Measurements from ENCODE around the gene ZNF526.

Gene ZNF526, protein sequence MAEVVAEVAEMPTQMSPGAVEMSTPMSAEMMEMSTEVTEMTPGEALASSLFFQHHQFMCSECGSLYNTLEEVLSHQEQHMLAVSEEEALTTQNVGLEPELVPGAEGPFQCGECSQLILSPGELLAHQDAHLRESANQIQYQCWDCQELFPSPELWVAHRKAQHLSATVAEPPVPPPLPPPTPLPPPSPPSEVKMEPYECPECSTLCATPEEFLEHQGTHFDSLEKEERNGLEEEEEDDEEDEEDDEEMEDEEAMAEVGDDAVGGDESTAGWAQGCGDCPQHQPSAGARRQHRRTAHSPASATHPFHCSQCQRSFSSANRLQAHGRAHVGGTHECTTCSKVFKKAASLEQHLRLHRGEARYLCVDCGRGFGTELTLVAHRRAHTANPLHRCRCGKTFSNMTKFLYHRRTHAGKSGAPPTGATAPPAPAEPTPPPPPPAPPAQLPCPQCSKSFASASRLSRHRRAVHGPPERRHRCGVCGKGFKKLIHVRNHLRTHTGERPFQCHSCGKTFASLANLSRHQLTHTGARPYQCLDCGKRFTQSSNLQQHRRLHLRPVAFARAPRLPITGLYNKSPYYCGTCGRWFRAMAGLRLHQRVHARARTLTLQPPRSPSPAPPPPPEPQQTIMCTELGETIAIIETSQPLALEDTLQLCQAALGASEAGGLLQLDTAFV

DNA sequence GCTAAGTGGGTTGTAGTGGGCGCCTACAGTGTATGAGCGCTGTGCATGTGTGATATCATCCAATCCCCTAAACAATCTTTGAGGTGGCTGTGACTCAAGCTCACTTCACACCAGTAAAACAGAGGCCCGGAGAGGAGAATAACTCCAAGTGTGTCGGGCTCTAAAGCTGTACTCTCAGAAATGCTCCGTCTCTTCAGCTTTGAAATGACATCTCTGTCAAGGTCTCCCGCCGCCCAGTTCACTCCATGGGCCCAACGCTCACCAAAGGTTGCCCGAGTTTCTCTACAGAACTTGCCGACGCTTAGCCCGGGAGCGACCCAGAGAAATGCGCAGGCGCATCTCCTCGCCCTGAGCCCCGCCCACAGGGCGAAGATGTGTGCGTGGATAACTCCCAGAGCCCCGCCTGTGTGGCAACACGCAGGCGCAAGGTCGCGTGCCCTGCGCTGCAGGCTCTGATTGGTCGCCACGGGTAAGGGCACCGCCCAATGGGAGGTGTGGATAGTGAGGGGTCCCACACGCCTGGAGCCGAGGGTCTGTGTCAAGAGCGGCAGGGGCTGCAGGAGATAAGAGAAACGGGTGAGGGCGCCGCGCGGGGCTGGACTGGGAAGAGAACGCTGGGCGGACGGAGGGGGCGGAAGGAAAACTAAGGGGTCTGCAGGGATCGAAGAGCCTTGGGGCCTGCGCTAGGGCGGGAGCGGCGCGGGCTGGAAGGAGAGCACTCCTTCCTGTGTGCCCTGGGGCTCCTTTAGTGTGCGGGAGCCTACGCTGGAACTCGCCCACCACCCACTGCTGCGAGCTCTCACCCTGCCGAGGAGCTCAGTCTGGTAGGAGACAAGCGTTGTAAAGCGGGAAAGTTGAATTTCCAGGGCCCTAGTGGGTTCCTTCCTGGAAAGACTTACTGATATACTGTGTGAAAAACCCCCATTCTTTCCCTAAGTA lies at the start of gene ZNF526:
Gene ZNF526, plus strand, starts transcription at position 501 of the 939 bp plus-strand sequence. CDS start 4,092 bp downstream, outside the sequence.
- Histone ChIP-seq H3K4me1 (peaks cover 50% of the 10 kb centered on the region), H3K4me2 (peak within 1 kb of the TSS; percentile 95), H3K9ac (peak within 1 kb of the TSS; percentile 89), H3K36me3 (peaks cover 35% of the 10 kb centered on the region), H3K4me3 (peak within 1 kb of the TSS; percentile 77), H4K20me1 (peaks cover 66% of the 10 kb centered on the region), H3K27me3 (no peaks in the 10 kb centered on the region), H3K9me3 (no peaks in the 10 kb centered on the region), H3K27ac (peak within 1 kb of the TSS; percentile 78)
- no peak for TF ChIP-seq Cebpa-rat (IDR thresholded peaks at IDR 0.05)

GRCh38 chr19:42170715-42171114 lies 49.4 kb upstream of the ZNF526 start:
- H3K36me3 ChIP-seq, result no peaks in the 10 kb centered on the region
- no peak overlapping the region for H3K4me2 ChIP-seq
- TF ChIP-seq Cebpa-rat (IDR thresholded peaks at IDR 0.05), result no peak
- H3K27ac ChIP-seq, result no peak overlapping the region
- peaks cover 29% of the 10 kb centered on the region for H3K27me3 ChIP-seq
- peaks cover 26% of the 10 kb centered on the region for H4K20me1 ChIP-seq
- no peaks in the 10 kb centered on the region for H3K9me3 ChIP-seq
- no peak overlapping the region for H3K9ac ChIP-seq
- no peaks in the 10 kb centered on the region for H3K4me1 ChIP-seq
- no peak overlapping the region for H3K4me3 ChIP-seq

DNA sequence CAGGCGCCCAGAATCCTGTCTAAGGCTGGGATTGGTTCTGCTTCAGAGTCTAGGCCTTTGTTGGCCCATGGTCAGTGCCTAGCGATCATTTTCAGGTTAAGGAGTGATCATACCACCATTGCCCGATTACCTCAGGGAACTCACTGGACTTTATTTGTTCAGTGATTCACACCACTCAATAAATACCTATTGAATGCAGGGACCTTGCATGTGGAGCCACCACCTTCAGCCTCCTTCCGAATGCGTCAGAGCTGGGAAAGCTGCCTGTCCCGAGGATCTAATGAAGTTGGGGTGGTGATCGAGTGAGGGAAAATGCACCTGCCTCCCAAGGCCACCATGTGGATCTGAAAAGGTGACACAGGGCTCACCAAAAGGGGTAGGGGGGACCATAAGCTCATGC lies 47.9 kb upstream of the ZNF526 start:
- Histone ChIP-seq H3K4me2 (no peak overlapping the region), H3K9ac (no peak overlapping the region), H3K4me1 (peaks cover 11% of the 10 kb centered on the region), H3K36me3 (no peaks in the 10 kb centered on the region), H3K27me3 (peaks cover 42% of the 10 kb centered on the region), H4K20me1 (peaks cover 36% of the 10 kb centered on the region), H3K9me3 (no peaks in the 10 kb centered on the region), H3K4me3 (no peak overlapping the region), H3K27ac (no peak overlapping the region)
- no peak for TF ChIP-seq Cebpa-rat (IDR thresholded peaks at IDR 0.05)

GRCh38 chr19:42173695-42174094 lies 46.4 kb upstream of the ZNF526 start:
- Histone ChIP-seq H3K27ac (no peak overlapping the region), H3K27me3 (peaks cover 56% of the 10 kb centered on the region), H3K4me1 (peaks cover 18% of the 10 kb centered on the region), H3K36me3 (no peaks in the 10 kb centered on the region), H3K4me2 (no peak overlapping the region), H3K9ac (no peak overlapping the region), H3K4me3 (no peak overlapping the region), H4K20me1 (peaks cover 45% of the 10 kb centered on the region), H3K9me3 (no peaks in the 10 kb centered on the region)
- TF ChIP-seq Cebpa-rat (IDR thresholded peaks at IDR 0.05), result no peak

DNA sequence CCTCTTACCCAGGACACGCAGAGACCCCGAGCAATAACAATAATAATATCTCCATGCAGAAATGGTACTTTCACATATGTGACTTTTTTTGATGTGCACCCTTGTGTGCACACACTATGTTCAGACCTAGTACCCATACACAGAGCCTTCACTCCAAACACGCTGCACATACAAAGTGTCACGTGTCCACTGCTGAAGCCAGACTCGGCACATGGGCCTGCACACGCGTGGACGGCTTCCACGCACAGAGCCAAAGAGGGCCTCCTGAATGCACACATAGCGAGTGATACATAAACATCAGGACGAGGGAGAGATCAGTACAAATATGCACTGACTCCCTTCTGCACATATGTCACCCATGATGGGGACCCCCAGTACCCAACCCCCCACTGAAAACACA lies 45.9 kb upstream of the ZNF526 start:
- Histone ChIP-seq H3K27ac (no peak overlapping the region), H4K20me1 (peaks cover 45% of the 10 kb centered on the region), H3K36me3 (no peaks in the 10 kb centered on the region), H3K4me2 (no peak overlapping the region), H3K9ac (no peak overlapping the region), H3K4me1 (peaks cover 18% of the 10 kb centered on the region), H3K9me3 (no peaks in the 10 kb centered on the region), H3K4me3 (no peak overlapping the region), H3K27me3 (peaks cover 61% of the 10 kb centered on the region)
- no peak for TF ChIP-seq Cebpa-rat (IDR thresholded peaks at IDR 0.05)

- no peaks in the 10 kb centered on the region for H3K9me3 ChIP-seq
- no peaks in the 10 kb centered on the region for H3K36me3 ChIP-seq
- H3K27ac ChIP-seq, result no peak overlapping the region
- H3K4me1 ChIP-seq, result peaks cover 22% of the 10 kb centered on the region
- H3K9ac ChIP-seq, result no peak overlapping the region
- no peak overlapping the region for H3K4me3 ChIP-seq
- H3K4me2 ChIP-seq, result no peak overlapping the region
- no peak for TF ChIP-seq Cebpa-rat (IDR thresholded peaks at IDR 0.05)
- H3K27me3 ChIP-seq, result peaks cover 70% of the 10 kb centered on the region
- H4K20me1 ChIP-seq, result peaks cover 45% of the 10 kb centered on the region
Measured at GRCh38 chr19:42174958-42175734, 45.0 kb upstream of the ZNF526 start.

DNA sequence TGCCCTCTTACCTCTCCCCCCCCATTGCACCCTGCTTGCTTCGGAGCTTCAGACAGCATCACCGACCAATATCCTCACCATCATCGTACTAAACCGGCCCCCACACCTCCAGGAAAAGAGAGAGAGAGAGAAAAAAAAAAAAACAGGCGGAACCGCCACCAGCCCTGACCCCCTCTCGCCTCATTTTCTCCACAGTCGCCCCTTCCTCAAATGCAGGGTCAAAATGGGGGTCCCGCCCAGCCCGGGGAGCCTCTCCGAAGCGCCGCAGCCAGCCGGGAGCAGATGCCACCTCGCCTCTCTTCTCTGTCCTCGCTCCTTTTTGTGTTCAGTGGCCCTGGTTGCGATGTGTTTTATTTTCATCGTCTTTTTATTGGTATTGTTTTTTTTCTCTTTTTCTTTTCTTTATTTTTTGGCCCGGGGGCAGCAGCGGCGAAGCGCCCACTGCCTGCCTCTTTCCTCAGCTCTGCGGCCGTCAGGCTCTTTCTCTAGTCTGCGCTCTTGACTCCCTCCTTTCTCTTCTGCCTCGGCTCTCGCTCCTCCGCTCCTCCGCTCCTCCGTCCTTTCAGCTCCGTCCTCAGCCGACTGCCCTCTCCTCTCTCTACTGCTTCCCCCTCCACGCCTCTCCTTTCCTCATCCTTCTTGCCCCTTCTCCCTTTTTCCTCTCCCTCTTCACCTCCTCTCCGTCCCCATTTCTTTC lies 44.0 kb upstream of the ZNF526 start:
- peaks cover 22% of the 10 kb centered on the region for H3K4me1 ChIP-seq
- peak overlapping the region; percentile 71 for H3K4me2 ChIP-seq
- H3K4me3 ChIP-seq, result peak overlapping the region; percentile 53
- TF ChIP-seq Cebpa-rat (IDR thresholded peaks at IDR 0.05), result no peak
- no peaks in the 10 kb centered on the region for H3K9me3 ChIP-seq
- H4K20me1 ChIP-seq, result peaks cover 45% of the 10 kb centered on the region
- H3K27me3 ChIP-seq, result peaks cover 74% of the 10 kb centered on the region
- H3K27ac ChIP-seq, result no peak overlapping the region
- no peaks in the 10 kb centered on the region for H3K36me3 ChIP-seq
- H3K9ac ChIP-seq, result no peak overlapping the region

- H3K36me3 ChIP-seq, result no peaks in the 10 kb centered on the region
- no peaks in the 10 kb centered on the region for H3K9me3 ChIP-seq
- H3K4me1 ChIP-seq, result peaks cover 22% of the 10 kb centered on the region
- H3K4me2 ChIP-seq, result peak overlapping the region; percentile 71
- peaks cover 74% of the 10 kb centered on the region for H3K27me3 ChIP-seq
- H4K20me1 ChIP-seq, result peaks cover 45% of the 10 kb centered on the region
- no peak overlapping the region for H3K27ac ChIP-seq
- no peak overlapping the region for H3K9ac ChIP-seq
- peak overlapping the region; percentile 53 for H3K4me3 ChIP-seq
- no peak for TF ChIP-seq Cebpa-rat (IDR thresholded peaks at IDR 0.05)
Measured at GRCh38 chr19:42176649-42176989, 43.5 kb upstream of the ZNF526 start.
